Effector memory CD4-positive, alpha-beta T cell (primary cell): Measurements from ENCODE around the gene DNAJA2.
"Not testable (repeated sequence)": the region's sequence is repeated elsewhere in the genome, so short reads cannot be mapped to it uniquely, and the experiment has no call there.

Source experiments
- DNase-seq, 3 donors: peaks; one replicate each; pipeline ENCODE4 v3.0.0-alpha.2; 2020
- H3K27ac ChIP-seq: 2 replicates; pipeline ENCODE4 v1.7.0; 2013; ENCODE audit warnings: mild to moderate bottlenecking, low read length, moderate library complexity; ENCODE audit not compliant: insufficient read depth, poor library complexity, severe bottlenecking
- H3K27me3 ChIP-seq: replicated peaks from 2 replicates; pipeline ENCODE4 v1.7.0; 2013; ENCODE audit warnings: mild to moderate bottlenecking, low read length; ENCODE audit not compliant: insufficient read depth, control insufficient read depth, poor library complexity, severe bottlenecking
- H3K36me3 ChIP-seq: 2 replicates; pipeline ENCODE4 v1.7.0; 2013; ENCODE audit warnings: mild to moderate bottlenecking, low read length, moderate library complexity; ENCODE audit not compliant: control insufficient read depth, insufficient read depth
- H3K4me1 ChIP-seq: 2 replicates; pipeline ENCODE4 v1.7.0; 2013; ENCODE audit warnings: low read length, mild to moderate bottlenecking; ENCODE audit not compliant: control insufficient read depth, insufficient read depth, poor library complexity, severe bottlenecking
- H3K4me3 ChIP-seq: 2 replicates; pipeline ENCODE4 v1.7.0; 2013; ENCODE audit warnings: low read length, low read depth, mild to moderate bottlenecking; ENCODE audit not compliant: insufficient read depth, poor library complexity, severe bottlenecking
- H3K9me3 ChIP-seq: 2 replicates; pipeline ENCODE4 v1.7.0; 2013; ENCODE audit warnings: mild to moderate bottlenecking, low read length, moderate library complexity; ENCODE audit not compliant: control insufficient read depth

The DNAJA2 gene

GRCh38 chr16:46961373-46962353 lies 11.8 kb downstream of the DNAJA2 start:
- peaks cover 6% of the 10 kb centered on the region for H3K4me1 ChIP-seq
- peak overlapping the region; percentile 6 for H3K27ac ChIP-seq
- peaks cover 86% of the 10 kb centered on the region for H3K36me3 ChIP-seq
- no peak overlapping the region for H3K4me3 ChIP-seq
- no peaks in the 10 kb centered on the region for H3K9me3 ChIP-seq
- no peak for DNase-seq
- no peaks in the 10 kb centered on the region for H3K27me3 ChIP-seq

GRCh38 chr16:46954562-46954961 lies 18.9 kb downstream of the DNAJA2 start:
- H3K4me3 ChIP-seq = no peak overlapping the region
- no peak for DNase-seq
- H3K4me1 ChIP-seq = no peaks in the 10 kb centered on the region
- no peaks in the 10 kb centered on the region for H3K27me3 ChIP-seq
- no peak overlapping the region for H3K27ac ChIP-seq
- peaks cover 51% of the 10 kb centered on the region for H3K36me3 ChIP-seq
- no peaks in the 10 kb centered on the region for H3K9me3 ChIP-seq

- Histone ChIP-seq H3K4me3 (no peak overlapping the region), H3K27ac (no peak overlapping the region), H3K4me1 (no peaks in the 10 kb centered on the region), H3K27me3 (no peaks in the 10 kb centered on the region), H3K36me3 (peaks cover 8% of the 10 kb centered on the region), H3K9me3 (no peaks in the 10 kb centered on the region)
- DNase-seq = no peak
Measured at GRCh38 chr16:46950009-46950408, 23.5 kb downstream of the DNAJA2 start.

GRCh38 chr16:46949241-46949892 lies 24.1 kb downstream of the DNAJA2 start:
- peaks cover 1% of the 10 kb centered on the region for H3K36me3 ChIP-seq
- H3K9me3 ChIP-seq = no peaks in the 10 kb centered on the region
- H3K4me3 ChIP-seq = no peak overlapping the region
- no peaks in the 10 kb centered on the region for H3K4me1 ChIP-seq
- no peak for DNase-seq
- H3K27ac ChIP-seq = no peak overlapping the region
- no peaks in the 10 kb centered on the region for H3K27me3 ChIP-seq

- no peaks in the 10 kb centered on the region for H3K27me3 ChIP-seq
- no peak for DNase-seq
- H3K27ac ChIP-seq = no peak overlapping the region
- no peak overlapping the region for H3K4me3 ChIP-seq
- no peaks in the 10 kb centered on the region for H3K9me3 ChIP-seq
- H3K36me3 ChIP-seq = no peaks in the 10 kb centered on the region
- H3K4me1 ChIP-seq = no peaks in the 10 kb centered on the region
Measured at GRCh38 chr16:46948548-46949166, 24.8 kb downstream of the DNAJA2 start.

- DNase-seq = no peak
- no peak overlapping the region for H3K4me3 ChIP-seq
- H3K27me3 ChIP-seq = no peaks in the 10 kb centered on the region
- H3K27ac ChIP-seq = no peak overlapping the region
- no peaks in the 10 kb centered on the region for H3K36me3 ChIP-seq
- no peaks in the 10 kb centered on the region for H3K4me1 ChIP-seq
- no peaks in the 10 kb centered on the region for H3K9me3 ChIP-seq
Measured at GRCh38 chr16:46947900-46948547, 25.4 kb downstream of the DNAJA2 start.

- not testable (repeated sequence) for H3K36me3 ChIP-seq, H3K27me3 ChIP-seq, H3K9me3 ChIP-seq, H3K27ac ChIP-seq, DNase-seq, H3K4me3 ChIP-seq, H3K4me1 ChIP-seq
Measured at GRCh38 chr16:46944713-46945112, 28.8 kb downstream of the DNAJA2 start.

GRCh38 chr16:46937536-46937935 lies 35.9 kb downstream of the DNAJA2 start:
- DNase-seq = no peak
- Histone ChIP-seq H3K9me3 (no peaks in the 10 kb centered on the region), H3K27me3 (no peaks in the 10 kb centered on the region), H3K27ac (no peak overlapping the region), H3K4me1 (no peaks in the 10 kb centered on the region), H3K36me3 (no peaks in the 10 kb centered on the region), H3K4me3 (no peak overlapping the region)

- no peaks in the 10 kb centered on the region for H3K36me3 ChIP-seq
- H3K27ac ChIP-seq = no peak overlapping the region
- H3K4me3 ChIP-seq = no peak overlapping the region
- no peaks in the 10 kb centered on the region for H3K9me3 ChIP-seq
- DNase-seq = no peak
- no peaks in the 10 kb centered on the region for H3K27me3 ChIP-seq
- no peaks in the 10 kb centered on the region for H3K4me1 ChIP-seq
Measured at GRCh38 chr16:46932802-46933201, 40.7 kb downstream of the DNAJA2 start.
